GM18867 (cell line): ENCODE results near the gene RAD50.
"Not testable (repeated sequence)": the region's sequence is repeated elsewhere in the genome, so short reads cannot be mapped to it uniquely, and the experiment has no call there.

Experiments used
- ATAC-seq: cut with Tn5 transposase; IDR thresholded peaks from one replicate; pipeline ENCODE4 v1.9.1; 2021; ENCODE audit warnings: mild to moderate bottlenecking, moderate library complexity; ENCODE audit not compliant: unreplicated experiment

The RAD50 gene

DNA sequence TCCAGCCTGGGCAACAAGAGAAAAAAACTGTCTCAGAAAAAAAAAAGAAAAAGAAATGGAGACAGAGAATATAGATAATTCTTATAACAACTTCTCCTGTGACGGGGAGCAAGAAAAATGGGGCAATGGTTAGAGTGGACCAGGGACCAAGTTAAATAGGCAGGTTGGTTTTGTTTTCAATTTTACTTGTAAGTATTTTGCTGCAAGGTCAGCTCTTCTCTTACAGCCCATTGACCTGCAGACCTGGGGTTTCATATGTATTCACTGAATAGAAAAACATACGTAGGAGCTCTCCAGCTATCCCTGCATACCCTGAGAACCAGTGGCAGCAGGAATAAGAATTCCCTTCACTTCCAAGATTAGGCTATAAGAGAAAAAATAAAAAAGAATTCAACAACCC is 72.0 kb downstream of the RAD50 start:
- ATAC-seq = no peak

DNA sequence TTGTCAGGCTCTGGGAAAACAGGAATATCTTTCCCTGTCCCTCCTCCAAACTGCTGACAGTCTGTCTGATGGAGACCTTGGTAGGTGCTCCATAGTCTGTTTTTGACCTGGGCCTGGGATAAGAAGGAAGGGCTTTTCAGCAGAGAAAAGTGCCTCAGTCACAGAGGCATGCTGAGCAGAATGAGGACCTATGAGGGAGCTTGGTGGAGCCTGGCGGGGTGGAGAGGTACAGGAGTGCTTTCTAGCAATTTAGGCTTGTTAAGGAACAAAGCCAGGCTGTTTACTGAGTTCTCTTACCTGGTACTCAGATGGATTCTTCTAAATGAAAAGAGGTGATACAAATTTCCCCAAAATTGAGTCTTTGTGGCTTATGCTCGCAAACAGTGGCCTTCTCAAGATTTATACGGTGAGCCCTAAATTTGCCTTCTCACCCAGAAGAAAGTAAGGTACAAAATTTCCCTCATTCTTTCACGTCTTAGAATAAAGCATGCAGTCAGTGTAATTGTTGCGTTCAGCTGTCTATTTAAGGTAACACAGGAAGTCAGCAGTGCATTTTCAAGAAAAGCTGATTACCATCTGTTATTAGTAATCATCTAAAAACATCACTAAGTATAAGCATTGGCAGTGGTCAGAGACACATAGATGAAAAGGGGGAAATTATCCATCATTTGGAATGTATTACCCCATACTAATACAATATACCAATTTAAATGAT is 72.6 kb downstream of the RAD50 start:
- ATAC-seq = peak; percentile 72

- ATAC-seq = not testable (repeated sequence)
These were observed 76.8 kb downstream of the RAD50 start for GRCh38 chr5:132633587-132633986.

GRCh38 chr5:132635873-132636272 is 79.1 kb downstream of the RAD50 start:
- peak; percentile 58 for ATAC-seq

DNA sequence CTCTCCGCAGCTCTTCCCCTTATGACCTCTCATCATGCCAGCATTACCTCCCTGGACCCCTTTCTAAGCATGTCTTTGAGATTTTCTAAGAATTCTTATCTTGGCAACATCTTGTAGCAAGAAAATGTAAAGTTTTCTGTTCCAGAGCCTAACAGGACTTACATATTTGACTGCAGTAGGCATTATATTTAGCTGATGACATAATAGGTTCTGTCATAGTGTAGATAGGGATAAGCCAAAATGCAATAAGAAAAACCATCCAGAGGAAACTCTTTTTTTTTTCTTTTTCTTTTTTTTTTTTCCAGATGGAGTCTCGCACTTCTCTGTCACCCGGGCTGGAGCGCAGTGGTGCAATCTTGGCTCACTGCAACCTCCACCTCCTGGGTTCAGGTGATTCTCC is 80.5 kb downstream of the RAD50 start:
- ATAC-seq = no peak

- peak; percentile 60 for ATAC-seq
These were observed 82.9 kb downstream of the RAD50 start for GRCh38 chr5:132639706-132640130.

DNA sequence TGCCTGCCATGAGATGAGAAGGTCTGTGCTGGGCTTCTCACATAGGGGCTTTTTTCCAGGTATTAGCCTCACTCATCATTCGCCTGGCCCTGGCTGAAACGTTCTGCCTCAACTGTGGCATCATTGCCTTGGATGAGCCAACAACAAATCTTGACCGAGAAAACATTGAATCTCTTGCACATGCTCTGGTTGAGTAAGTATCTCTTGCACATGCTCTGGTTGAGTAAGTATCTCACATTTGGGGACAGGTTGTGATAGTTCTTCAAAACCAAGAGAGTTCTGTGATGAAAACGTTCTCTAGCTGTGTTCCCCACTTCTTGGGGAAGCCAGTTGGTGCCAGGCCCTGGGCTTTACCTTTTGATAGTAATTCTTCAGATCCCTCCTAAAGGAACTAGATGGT is 83.8 kb downstream of the RAD50 start:
- no peak for ATAC-seq

DNA sequence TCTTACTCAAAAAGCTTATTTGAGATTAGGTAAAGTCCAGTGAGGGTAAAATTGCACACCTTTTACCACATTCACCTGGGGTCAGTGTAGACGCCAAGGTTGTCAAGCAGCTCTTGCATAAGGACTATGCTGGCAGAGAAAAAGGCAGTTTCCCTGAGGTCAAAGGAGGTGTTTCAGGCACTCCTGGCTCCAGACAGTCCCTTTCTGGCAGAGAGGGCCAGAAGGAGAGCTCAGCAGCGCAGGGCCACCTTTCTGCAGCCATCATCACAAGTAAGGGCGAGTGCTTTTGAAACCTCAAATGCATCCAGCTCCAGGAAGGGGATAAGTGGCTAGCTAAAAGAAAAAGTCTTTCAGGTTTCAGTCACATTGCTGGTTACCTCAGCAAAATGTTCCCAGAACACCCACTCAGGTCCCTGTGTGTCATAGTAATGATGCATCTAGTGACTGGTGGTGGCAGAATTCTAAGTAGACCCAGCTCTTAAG is 84.5 kb downstream of the RAD50 start:
- ATAC-seq = no peak

- ATAC-seq = no peak
These were observed 85.1 kb downstream of the RAD50 start for GRCh38 chr5:132641841-132642240.

DNA sequence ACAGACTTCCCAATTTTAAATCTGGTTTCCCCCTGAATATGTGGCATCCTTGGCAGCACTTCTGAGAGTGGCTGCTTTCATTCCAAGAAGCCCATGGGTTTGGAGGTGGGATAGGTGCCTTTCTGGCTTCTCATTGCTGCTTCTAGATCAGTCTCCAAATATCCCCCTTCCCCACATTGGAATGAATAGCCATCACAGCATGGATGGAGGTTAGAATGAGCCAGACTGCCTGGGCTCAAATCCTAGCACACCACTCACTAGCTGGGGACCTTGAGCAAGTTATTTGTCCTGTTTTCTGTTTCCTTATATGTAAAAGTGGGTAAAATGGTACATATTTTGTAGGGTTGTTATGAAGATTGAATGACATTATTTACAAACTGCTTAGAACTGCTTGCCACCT is 87.4 kb downstream of the RAD50 start:
- no peak for ATAC-seq

- ATAC-seq = no peak
These were observed 89.9 kb downstream of the RAD50 start for GRCh38 chr5:132646583-132647266.

DNA sequence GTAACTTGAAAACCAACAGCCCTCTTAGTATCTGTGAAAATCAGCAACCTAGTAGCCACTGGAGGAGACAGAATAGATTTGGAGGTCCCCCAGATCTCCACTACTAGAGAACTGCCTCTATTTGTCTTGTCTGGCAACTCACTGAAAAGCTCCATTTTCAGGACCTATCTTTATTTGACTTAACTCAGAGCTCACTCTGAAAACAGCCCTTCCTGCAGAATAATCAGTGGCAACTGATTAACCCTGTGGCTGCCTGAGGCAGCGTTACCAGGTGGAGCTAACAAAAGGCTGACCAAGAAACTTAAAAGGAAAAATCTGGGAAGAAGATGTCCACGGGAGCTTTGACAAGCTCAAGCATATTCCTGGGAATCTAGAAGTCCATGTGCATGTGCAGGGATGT is 90.7 kb downstream of the RAD50 start:
- ATAC-seq = no peak

GRCh38 chr5:132648355-132648754 is 91.6 kb downstream of the RAD50 start:
- no peak for ATAC-seq

GRCh38 chr5:132651838-132652469 is 95.2 kb downstream of the RAD50 start:
- no peak for ATAC-seq

DNA sequence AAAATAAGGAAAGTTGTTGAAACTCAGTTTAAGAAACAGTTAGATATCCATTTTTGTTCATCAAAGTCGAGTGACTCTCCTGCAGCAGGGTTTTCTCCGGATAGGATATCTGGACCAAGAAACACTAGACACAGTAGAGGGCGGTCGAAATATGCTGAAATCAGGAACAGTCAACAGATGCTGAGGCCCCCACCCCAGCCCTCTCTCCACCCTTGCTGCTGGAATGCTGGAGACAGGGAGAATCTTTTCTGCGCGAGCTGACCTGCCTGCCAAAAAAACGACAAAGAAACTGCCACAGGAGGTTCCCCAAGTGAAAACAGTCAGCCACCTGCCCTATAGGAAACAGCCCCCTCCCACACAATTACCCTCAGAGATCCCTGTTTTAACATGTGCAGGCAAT is 96.9 kb downstream of the RAD50 start:
- no peak for ATAC-seq

- ATAC-seq = no peak
These were observed 99.3 kb downstream of the RAD50 start for GRCh38 chr5:132655821-132656773.

- ATAC-seq = no peak
These were observed 100.1 kb downstream of the RAD50 start for GRCh38 chr5:132656774-132657355.

- ATAC-seq = no peak
These were observed 101.1 kb downstream of the RAD50 start, which contains the start of gene IL13 for GRCh38 chr5:132657676-132658380. TSS of gene IL13 (plus strand) at chr5:132658173. CDS start at chr5:132658187, 14 bp downstream.

DNA sequence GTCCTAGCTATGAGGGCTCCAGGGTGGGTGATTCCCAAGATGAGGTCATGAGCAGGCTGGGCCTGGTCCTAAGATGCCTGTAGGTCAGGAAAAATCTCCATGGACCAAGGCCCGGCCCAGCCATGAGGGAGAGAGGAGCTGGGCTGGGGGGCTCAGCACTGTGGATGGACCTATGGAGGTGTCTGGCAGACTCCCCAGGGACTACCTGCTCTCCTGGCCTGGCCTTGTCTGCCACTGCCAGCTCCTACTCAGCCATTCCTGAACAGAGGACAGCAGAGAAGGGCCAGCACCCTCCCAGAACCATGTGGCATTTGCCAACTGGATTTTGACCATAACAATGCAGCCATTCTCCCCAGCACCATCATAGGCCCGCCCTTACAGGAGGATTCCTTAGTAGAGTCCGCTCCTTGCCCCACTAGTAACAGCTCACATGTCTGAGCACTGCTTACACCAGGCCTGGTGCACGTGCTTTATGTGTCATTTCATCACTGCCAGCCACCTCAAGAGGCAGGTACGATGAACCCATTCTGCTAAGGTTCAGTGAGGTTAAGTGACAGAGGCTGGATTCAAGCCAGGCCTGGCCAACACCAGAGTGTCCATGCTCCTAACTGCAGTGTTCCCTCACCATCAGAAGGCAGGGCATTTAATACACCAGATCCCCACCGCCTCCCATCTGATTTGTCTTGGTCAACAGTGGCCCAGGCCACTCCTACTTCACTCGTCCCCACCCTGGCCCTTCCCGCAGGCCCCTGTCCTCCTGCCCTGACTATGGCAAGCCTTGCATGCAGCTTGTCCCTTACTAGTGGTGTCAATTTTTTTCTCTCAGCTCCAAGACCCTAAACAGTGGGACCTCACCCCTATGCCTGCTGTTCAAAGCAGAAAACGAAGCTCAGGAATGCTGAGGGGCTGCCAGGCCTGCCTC is 101.9 kb downstream of the RAD50 start:
- no peak for ATAC-seq
